Measurements from ENCODE around the gene PFDN4.

Gene PFDN4

GRCh38 chr20:54161008-54161820 lies 46.7 kb upstream of the PFDN4 start:
- H2AK5ac ChIP-seq (ENCODE audit: low read length): no peak overlapping the region
- no peak for DNase-seq
- no peak overlapping the region for H2BK120ac ChIP-seq (ENCODE audit: insufficient read depth, low read length, poor library complexity)
- H4K8ac ChIP-seq (ENCODE audit: low read depth, low read length): no peak overlapping the region
- no peaks in the 10 kb centered on the region for H3K9me3 ChIP-seq (ENCODE audit: insufficient read depth, low read depth, low read length)
- H2AFZ ChIP-seq (ENCODE audit: insufficient read depth, low read length, poor library complexity): no peak overlapping the region
- H3K4ac ChIP-seq (ENCODE audit: low read depth, low read length): no peak overlapping the region
- no peak overlapping the region for H2BK5ac ChIP-seq (ENCODE audit: low read depth, low read length, poor library complexity)
- no peak overlapping the region for H3K9ac ChIP-seq (ENCODE audit: low read length)
- no peak overlapping the region for H3K23ac ChIP-seq (ENCODE audit: low read length)
- WGBS (ENCODE audit: extremely low coverage, insufficient coverage, insufficient read length): no CpG with 5 or more reads among the region's 9 CpGs
- H3K27me3 ChIP-seq (ENCODE audit: insufficient read depth, low read length): no peaks in the 10 kb centered on the region
- no peaks in the 10 kb centered on the region for H3K4me1 ChIP-seq (ENCODE audit: control insufficient read depth in 1 of 2, insufficient read depth in 2 of 2, low read length in 2 of 2)
- H4K91ac ChIP-seq (ENCODE audit: low read depth, low read length): no peak overlapping the region
- H3K79me1 ChIP-seq (ENCODE audit: low read length): no peaks in the 10 kb centered on the region
- no peak overlapping the region for H3K4me2 ChIP-seq (ENCODE audit: low read length)
- H3K27ac ChIP-seq (ENCODE audit: low read depth, low read length): no peak overlapping the region
- no peaks in the 10 kb centered on the region for H3K79me2 ChIP-seq (ENCODE audit: control insufficient read depth, insufficient read depth, low read length, poor library complexity)
- H3K14ac ChIP-seq (ENCODE audit: low read length): no peak overlapping the region
- no peak overlapping the region for H3K4me3 ChIP-seq (ENCODE audit: low read depth, low read length)
- H4K12ac ChIP-seq (ENCODE audit: low read depth, low read length): no peak overlapping the region
- no peak overlapping the region for H2BK12ac ChIP-seq (ENCODE audit: low read length)
- peaks cover 0 to 3% of the 10 kb centered on the region in 2 experiments for H3K36me3 ChIP-seq (ENCODE audit: control insufficient read depth in 1 of 2, insufficient read depth in 2 of 2, low read length in 2 of 2)
- no peak overlapping the region for H3K18ac ChIP-seq (ENCODE audit: low read length)

- H2BK120ac ChIP-seq (ENCODE audit: insufficient read depth, low read length, poor library complexity): no peak overlapping the region
- H3K4me1 ChIP-seq (ENCODE audit: control insufficient read depth in 1 of 2, insufficient read depth in 2 of 2, low read length in 2 of 2): no peaks in the 10 kb centered on the region
- no CpG with 5 or more reads among the region's 4 CpGs for WGBS (ENCODE audit: extremely low coverage, insufficient coverage, insufficient read length)
- no peaks in the 10 kb centered on the region for H3K9me3 ChIP-seq (ENCODE audit: insufficient read depth, low read depth, low read length)
- no peak for DNase-seq
- no peak overlapping the region for H3K23ac ChIP-seq (ENCODE audit: low read length)
- H3K36me3 ChIP-seq (ENCODE audit: control insufficient read depth in 1 of 2, insufficient read depth in 2 of 2, low read length in 2 of 2): peaks cover 0 to 3% of the 10 kb centered on the region in 2 experiments
- H3K27me3 ChIP-seq (ENCODE audit: insufficient read depth, low read length): no peaks in the 10 kb centered on the region
- no peak overlapping the region for H4K91ac ChIP-seq (ENCODE audit: low read depth, low read length)
- H4K12ac ChIP-seq (ENCODE audit: low read depth, low read length): no peak overlapping the region
- H3K9ac ChIP-seq (ENCODE audit: low read length): no peak overlapping the region
- H3K18ac ChIP-seq (ENCODE audit: low read length): no peak overlapping the region
- H3K14ac ChIP-seq (ENCODE audit: low read length): no peak overlapping the region
- H2BK5ac ChIP-seq (ENCODE audit: low read depth, low read length, poor library complexity): no peak overlapping the region
- no peaks in the 10 kb centered on the region for H3K79me2 ChIP-seq (ENCODE audit: control insufficient read depth, insufficient read depth, low read length, poor library complexity)
- H3K4me2 ChIP-seq (ENCODE audit: low read length): no peak overlapping the region
- H2AK5ac ChIP-seq (ENCODE audit: low read length): no peak overlapping the region
- H3K4ac ChIP-seq (ENCODE audit: low read depth, low read length): no peak overlapping the region
- H2AFZ ChIP-seq (ENCODE audit: insufficient read depth, low read length, poor library complexity): no peak overlapping the region
- H4K8ac ChIP-seq (ENCODE audit: low read depth, low read length): no peak overlapping the region
- no peak overlapping the region for H2BK12ac ChIP-seq (ENCODE audit: low read length)
- no peaks in the 10 kb centered on the region for H3K79me1 ChIP-seq (ENCODE audit: low read length)
- H3K27ac ChIP-seq (ENCODE audit: low read depth, low read length): no peak overlapping the region
- H3K4me3 ChIP-seq (ENCODE audit: low read depth, low read length): no peak overlapping the region
These were observed 46.1 kb upstream of the PFDN4 start for GRCh38 chr20:54161821-54162149.

- no peak overlapping the region for H2AFZ ChIP-seq (ENCODE audit: insufficient read depth, low read length, poor library complexity)
- H2BK12ac ChIP-seq (ENCODE audit: low read length): no peak overlapping the region
- H4K12ac ChIP-seq (ENCODE audit: low read depth, low read length): no peak overlapping the region
- H3K4me3 ChIP-seq (ENCODE audit: low read depth, low read length): no peak overlapping the region
- no peak overlapping the region for H2BK5ac ChIP-seq (ENCODE audit: low read depth, low read length, poor library complexity)
- H3K14ac ChIP-seq (ENCODE audit: low read length): no peak overlapping the region
- no peaks in the 10 kb centered on the region for H3K4me1 ChIP-seq (ENCODE audit: control insufficient read depth in 1 of 2, insufficient read depth in 2 of 2, low read length in 2 of 2)
- no peak overlapping the region for H3K27ac ChIP-seq (ENCODE audit: low read depth, low read length)
- no peak overlapping the region for H3K4ac ChIP-seq (ENCODE audit: low read depth, low read length)
- H4K8ac ChIP-seq (ENCODE audit: low read depth, low read length): no peak overlapping the region
- no peak overlapping the region for H4K91ac ChIP-seq (ENCODE audit: low read depth, low read length)
- H3K9ac ChIP-seq (ENCODE audit: low read length): no peak overlapping the region
- WGBS (ENCODE audit: extremely low coverage, insufficient coverage, insufficient read length): no CpG with 5 or more reads among the region's 16 CpGs
- H3K23ac ChIP-seq (ENCODE audit: low read length): no peak overlapping the region
- no peak overlapping the region for H3K4me2 ChIP-seq (ENCODE audit: low read length)
- H2AK5ac ChIP-seq (ENCODE audit: low read length): no peak overlapping the region
- H3K18ac ChIP-seq (ENCODE audit: low read length): no peak overlapping the region
- no peak for DNase-seq
- no peaks in the 10 kb centered on the region for H3K27me3 ChIP-seq (ENCODE audit: insufficient read depth, low read length)
- H2BK120ac ChIP-seq (ENCODE audit: insufficient read depth, low read length, poor library complexity): no peak overlapping the region
- H3K9me3 ChIP-seq (ENCODE audit: insufficient read depth, low read depth, low read length): no peaks in the 10 kb centered on the region
- no peaks in the 10 kb centered on the region for H3K79me1 ChIP-seq (ENCODE audit: low read length)
- H3K36me3 ChIP-seq (ENCODE audit: control insufficient read depth in 1 of 2, insufficient read depth in 2 of 2, low read length in 2 of 2): peaks cover 0 to 3% of the 10 kb centered on the region in 2 experiments
- no peaks in the 10 kb centered on the region for H3K79me2 ChIP-seq (ENCODE audit: control insufficient read depth, insufficient read depth, low read length, poor library complexity)
These were observed 45.4 kb upstream of the PFDN4 start for GRCh38 chr20:54162378-54163009.

GRCh38 chr20:54163402-54163801 lies 44.5 kb upstream of the PFDN4 start:
- Histone ChIP-seq H3K18ac (ENCODE audit: low read length) (no peak overlapping the region), H2BK12ac (ENCODE audit: low read length) (no peak overlapping the region), H2AK5ac (ENCODE audit: low read length) (no peak overlapping the region), H3K27me3 (ENCODE audit: insufficient read depth, low read length) (no peaks in the 10 kb centered on the region), H2AFZ (ENCODE audit: insufficient read depth, low read length, poor library complexity) (no peak overlapping the region), H3K4me3 (ENCODE audit: low read depth, low read length) (no peak overlapping the region), H3K36me3 (ENCODE audit: control insufficient read depth in 1 of 2, insufficient read depth in 2 of 2, low read length in 2 of 2) (peaks cover 0 to 3% of the 10 kb centered on the region in 2 experiments), H3K9ac (ENCODE audit: low read length) (no peak overlapping the region), H3K79me2 (ENCODE audit: control insufficient read depth, insufficient read depth, low read length, poor library complexity) (no peaks in the 10 kb centered on the region), H3K27ac (ENCODE audit: low read depth, low read length) (no peak overlapping the region), H2BK120ac (ENCODE audit: insufficient read depth, low read length, poor library complexity) (no peak overlapping the region), H4K8ac (ENCODE audit: low read depth, low read length) (no peak overlapping the region), H3K9me3 (ENCODE audit: insufficient read depth, low read depth, low read length) (no peaks in the 10 kb centered on the region), H3K14ac (ENCODE audit: low read length) (no peak overlapping the region), H3K4me1 (ENCODE audit: control insufficient read depth in 1 of 2, insufficient read depth in 2 of 2, low read length in 2 of 2) (no peaks in the 10 kb centered on the region), H4K12ac (ENCODE audit: low read depth, low read length) (no peak overlapping the region), H3K79me1 (ENCODE audit: low read length) (no peaks in the 10 kb centered on the region), H3K4ac (ENCODE audit: low read depth, low read length) (no peak overlapping the region), H3K23ac (ENCODE audit: low read length) (no peak overlapping the region), H4K91ac (ENCODE audit: low read depth, low read length) (no peak overlapping the region), H3K4me2 (ENCODE audit: low read length) (no peak overlapping the region), H2BK5ac (ENCODE audit: low read depth, low read length, poor library complexity) (no peak overlapping the region)
- no peak for DNase-seq
- WGBS (ENCODE audit: extremely low coverage, insufficient coverage, insufficient read length): no CpG with 5 or more reads among the region's 5 CpGs

Measured in trophoblast cell (in vitro differentiated cells and primary cell).